Kasumi-1 (cell line): ENCODE data around the gene GALNT14.

Source experiments
- DNase-seq, 2 experiments: peaks; one replicate each; lab custom pipeline; 2025; lab: John Stamatoyannopoulos, UW

Gene GALNT14

GRCh38 chr2:30894498-30895119 lies 243.6 kb downstream of the GALNT14 start:
- DNase-seq = peak; percentile 37 to 48

- DNase-seq = no peak
These were observed 249.3 kb downstream of the GALNT14 start for GRCh38 chr2:30888852-30889409.

GRCh38 chr2:30886080-30886479 lies 252.2 kb downstream of the GALNT14 start:
- DNase-seq = no peak

DNA sequence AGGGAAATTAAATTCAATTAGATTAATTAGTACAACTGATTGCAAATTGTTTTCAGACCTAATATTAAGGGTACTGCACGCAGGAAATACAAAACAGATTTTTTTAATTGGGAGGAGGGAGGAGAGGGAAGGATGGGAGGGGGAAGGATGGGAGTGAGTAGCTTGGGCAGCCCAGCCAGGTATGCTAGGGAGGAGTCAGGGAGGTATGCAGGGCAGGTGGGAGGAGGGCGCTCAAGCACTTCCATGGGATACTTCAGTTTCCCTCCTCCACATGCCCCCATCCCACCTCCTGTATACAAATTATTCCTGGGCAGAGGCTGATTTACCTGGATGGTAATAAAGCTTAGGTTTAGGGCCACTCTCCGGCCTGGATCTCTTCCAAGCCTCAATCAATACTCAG lies 254.4 kb downstream of the GALNT14 start:
- DNase-seq = no peak

- no peak for DNase-seq
These were observed 255.1 kb downstream of the GALNT14 start for GRCh38 chr2:30883184-30883583.

- DNase-seq = no peak
These were observed 257.7 kb downstream of the GALNT14 start for GRCh38 chr2:30880516-30880915.

- DNase-seq = no peak
These were observed 260.4 kb downstream of the GALNT14 start for GRCh38 chr2:30877833-30878232.

DNA sequence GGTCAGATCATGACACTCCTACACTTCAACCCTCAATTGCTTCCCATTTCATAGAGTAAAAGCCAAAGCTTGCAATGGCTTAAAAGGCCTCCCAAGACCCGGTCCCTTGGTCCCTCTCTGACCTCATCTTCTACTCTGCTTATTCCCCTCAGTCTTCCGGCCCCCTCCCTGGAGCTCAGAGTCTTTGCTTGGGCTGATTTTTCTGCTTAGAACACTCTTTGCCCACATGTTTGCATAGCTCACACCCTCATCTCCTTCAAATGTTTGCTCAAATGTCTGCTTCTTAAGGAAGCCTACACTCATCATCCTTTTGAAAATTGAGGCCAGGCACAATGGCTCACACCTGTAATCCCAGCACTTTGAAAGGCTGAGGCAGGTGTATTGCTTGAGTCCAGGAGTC lies 265.4 kb downstream of the GALNT14 start:
- no peak for DNase-seq

- no peak for DNase-seq
These were observed 266.1 kb downstream of the GALNT14 start for GRCh38 chr2:30871980-30872789.

GRCh38 chr2:30871440-30871839 lies 266.8 kb downstream of the GALNT14 start:
- no peak for DNase-seq

- DNase-seq = no peak
These were observed 268.3 kb downstream of the GALNT14 start for GRCh38 chr2:30869988-30870387.

DNA sequence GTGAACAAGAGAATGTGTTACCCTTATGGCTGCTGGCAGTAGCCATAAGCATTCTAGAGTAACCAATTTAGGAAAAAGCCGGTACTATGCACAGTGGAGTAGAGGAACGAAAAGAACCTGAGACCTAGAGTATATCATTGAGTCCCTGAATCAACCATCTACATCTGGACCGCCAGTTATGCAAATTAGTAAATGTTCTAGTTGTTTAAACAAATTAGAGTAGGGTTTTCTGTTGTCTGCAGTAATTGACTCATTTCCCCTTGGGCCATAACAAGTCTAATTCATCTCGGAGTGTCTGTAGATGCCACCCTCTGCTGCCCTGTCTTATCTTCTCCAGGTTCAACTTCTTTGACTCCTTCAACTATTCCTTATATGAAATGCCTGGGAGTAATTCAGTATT lies 270.9 kb downstream of the GALNT14 start:
- no peak for DNase-seq

- peak; percentile 76 to 89 for DNase-seq
These were observed 271.3 kb downstream of the GALNT14 start for GRCh38 chr2:30866974-30867373.

- peak; percentile 83 to 87 for DNase-seq
These were observed 272.2 kb downstream of the GALNT14 start for GRCh38 chr2:30865892-30866681.

DNA sequence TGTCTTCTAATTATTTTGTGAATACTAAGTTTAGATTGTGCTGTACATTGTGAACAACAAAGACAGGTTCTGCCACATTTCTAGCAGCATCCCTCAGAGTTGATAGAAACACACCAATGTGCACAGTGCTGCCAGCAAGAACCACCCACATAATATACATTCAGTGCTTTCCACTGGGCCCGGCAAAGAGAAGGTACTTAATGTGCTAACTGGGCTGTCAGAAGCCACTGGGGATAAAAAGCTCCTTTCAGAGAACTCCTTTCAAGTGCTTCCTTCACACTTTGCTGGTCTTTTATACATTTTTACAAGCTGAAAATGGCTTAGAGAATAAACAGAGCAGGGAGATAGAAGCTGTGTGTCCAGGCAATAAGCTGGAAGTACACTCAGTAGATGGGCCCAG lies 273.0 kb downstream of the GALNT14 start:
- no peak for DNase-seq

GRCh38 chr2:30862054-30862651 lies 276.1 kb downstream of the GALNT14 start:
- DNase-seq = peak; percentile 68 to 76

DNA sequence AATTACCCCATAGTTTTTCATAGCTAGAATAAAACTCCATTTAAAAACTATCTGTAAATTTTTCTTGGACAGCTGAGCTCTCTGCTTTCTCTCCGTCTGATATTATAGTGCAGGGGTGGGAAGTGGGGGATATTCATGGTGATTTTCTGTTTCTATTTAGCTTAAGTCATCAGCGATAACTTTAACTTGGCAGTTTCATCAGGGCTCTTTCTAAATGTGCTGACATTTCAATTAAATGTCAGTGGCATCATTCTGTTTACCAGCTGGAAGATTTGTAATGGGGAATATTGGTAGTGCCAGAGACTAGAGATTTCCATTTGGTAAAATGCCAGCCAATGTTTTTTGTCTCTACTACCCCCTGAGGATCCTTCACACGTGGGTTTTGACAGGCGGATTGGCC lies 277.5 kb downstream of the GALNT14 start:
- no peak for DNase-seq
